ENCODE results near the gene EXOSC9. TPM values are rescaled to one million over a fixed set of nuclear protein-coding genes. Genes with fewer than 3 reads are reported as not detected.

Gene EXOSC9
- total RNA-seq, 2 experiments from 2014 or later, result 65.9 to 68.0 TPM

DNA sequence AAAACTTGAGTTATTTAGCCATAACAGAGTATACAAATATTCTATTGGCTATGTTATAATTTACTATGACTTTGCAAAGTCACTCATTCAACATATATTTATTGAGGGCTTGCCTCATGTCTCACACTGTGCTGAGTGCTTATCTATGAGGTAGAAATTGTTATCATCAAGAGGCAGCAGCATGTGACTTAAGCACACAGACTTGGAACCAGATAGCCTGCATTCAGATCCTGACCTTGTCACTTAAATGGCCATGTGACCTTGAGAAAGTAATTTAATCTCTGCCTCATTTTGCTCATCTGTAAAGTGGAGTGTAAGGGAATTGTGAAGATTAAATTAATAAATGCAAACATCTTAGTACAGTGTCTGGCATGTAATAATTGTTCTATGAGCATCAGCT, 10.1 kb upstream of the EXOSC9 start:
- Mint-ChIP-seq H3K4me1 (ENCODE audit: low read depth) (peaks cover 15% of the 10 kb centered on the region), H3K27me3 (peaks cover 22% of the 10 kb centered on the region), H3K36me3 (no peaks in the 10 kb centered on the region), H3K27ac (no peak overlapping the region), H3K4me3 (no peak overlapping the region), H3K9me3 (no peaks in the 10 kb centered on the region)
- POLR2A ChIA-PET, result interaction anchor here (0.6 kb wide), 1 partner anchor 16 kb away, joined by 3 read pairs; no protein-coding TSS in a partner anchor
- intact Hi-C loops (cut with micrococcal nuclease), result no loop called here
- CTCF ChIA-PET, result interaction anchor here (1.1 kb wide), 1 partner anchor 14 kb away, joined by 3 read pairs; no protein-coding TSS in a partner anchor
- no peak for DNase-seq

DNA sequence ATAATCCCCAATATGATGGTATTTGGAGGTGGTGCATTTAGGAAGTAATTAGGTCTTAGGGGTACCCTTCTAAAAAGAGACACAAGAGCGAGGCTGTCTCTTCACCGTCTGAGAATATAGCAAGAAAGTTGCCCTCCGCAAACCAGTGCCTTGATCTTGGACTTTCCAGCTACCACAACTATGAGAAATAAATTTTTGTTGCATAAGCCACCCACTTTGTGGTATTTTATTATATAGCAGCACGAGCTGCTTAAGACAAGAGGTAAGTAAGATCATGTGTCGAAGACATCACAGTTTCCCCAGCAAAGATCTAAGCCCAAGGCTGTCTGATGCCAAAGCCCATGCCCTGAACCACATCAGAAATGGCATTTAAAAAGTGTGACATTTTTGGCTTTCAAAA, 9.6 kb upstream of the EXOSC9 start:
- CTCF ChIA-PET, result interaction anchor here (1.1 kb wide), 1 partner anchor 15 kb away, joined by 3 read pairs; no protein-coding TSS in a partner anchor
- POLR2A ChIA-PET, result no interaction called here
- intact Hi-C loops (cut with micrococcal nuclease), result no loop called here

GRCh38 chr4:121792966-121793365, 8.2 kb upstream of the EXOSC9 start:
- Mint-ChIP-seq H3K9me3 (no peaks in the 10 kb centered on the region), H3K4me3 (no peak overlapping the region), H3K36me3 (no peaks in the 10 kb centered on the region), H3K4me1 (ENCODE audit: low read depth) (peaks cover 19% of the 10 kb centered on the region), H3K27me3 (peaks cover 16% of the 10 kb centered on the region), H3K27ac (no peak overlapping the region)
- ChIA-PET CTCF (interaction anchor here (0.7 kb wide), 1 partner anchor 679 kb away, joined by 3 read pairs; no protein-coding TSS in a partner anchor), POLR2A (interaction anchor here (0.6 kb wide), 1 partner anchor 10 kb away, joined by 4 read pairs; no protein-coding TSS in a partner anchor)
- DNase-seq, result no peak
- intact Hi-C loops (cut with micrococcal nuclease), result no loop called here

More for the DNA sequence above, 9.6 kb upstream of the EXOSC9 start:
- H3K36me3 Mint-ChIP-seq, result no peaks in the 10 kb centered on the region
- H3K9me3 Mint-ChIP-seq, result no peaks in the 10 kb centered on the region
- H3K4me3 Mint-ChIP-seq, result no peak overlapping the region
- H3K27ac Mint-ChIP-seq, result no peak overlapping the region
- no peak for DNase-seq
- H3K27me3 Mint-ChIP-seq, result peaks cover 22% of the 10 kb centered on the region
- H3K4me1 Mint-ChIP-seq (ENCODE audit: low read depth), result peaks cover 19% of the 10 kb centered on the region

DNA sequence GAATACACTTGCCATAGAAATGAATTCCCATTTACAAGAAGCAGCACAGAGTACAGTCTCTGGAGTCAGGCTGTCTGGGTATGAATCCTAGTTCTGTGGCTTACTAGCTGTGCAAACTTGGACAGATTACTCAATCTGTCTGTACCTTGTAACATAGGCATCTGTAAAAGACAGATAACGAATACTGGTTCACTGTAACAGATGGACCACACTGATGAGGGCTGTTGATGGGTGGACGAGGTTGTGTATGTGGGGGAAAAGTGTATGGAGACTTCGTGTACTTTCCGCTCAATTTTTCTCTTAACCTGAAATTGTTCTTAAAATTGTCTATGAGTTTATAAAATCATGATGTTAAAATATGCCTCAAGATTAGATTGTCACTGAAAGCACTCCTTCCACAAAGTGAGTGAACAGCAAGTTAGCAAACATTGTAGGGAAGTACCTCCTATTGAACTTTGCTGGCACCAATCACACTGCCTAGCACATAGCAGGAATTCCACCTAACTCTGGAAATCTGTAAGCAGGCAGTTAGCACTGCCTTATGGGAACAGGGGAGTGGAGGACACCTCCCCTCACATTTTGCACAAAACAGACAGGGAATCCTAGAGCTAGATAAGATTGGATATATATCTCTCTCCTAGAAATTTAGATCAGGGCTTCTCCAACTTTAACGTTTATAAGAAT, 6.5 kb upstream of the EXOSC9 start:
- ChIA-PET POLR2A (no interaction called here), CTCF (no interaction called here)
- Mint-ChIP-seq H3K27ac (no peak overlapping the region), H3K4me1 (ENCODE audit: low read depth) (peaks cover 22% of the 10 kb centered on the region), H3K36me3 (no peaks in the 10 kb centered on the region), H3K4me3 (no peak overlapping the region), H3K9me3 (no peaks in the 10 kb centered on the region), H3K27me3 (peaks cover 9% of the 10 kb centered on the region)
- no peak for DNase-seq
- intact Hi-C loops (cut with micrococcal nuclease), result no loop called here

GRCh38 chr4:121796283-121796682, 4.8 kb upstream of the EXOSC9 start:
- Mint-ChIP-seq H3K4me3 (no peak overlapping the region), H3K36me3 (peaks cover 3% of the 10 kb centered on the region), H3K9me3 (no peaks in the 10 kb centered on the region), H3K4me1 (ENCODE audit: low read depth) (peaks cover 34% of the 10 kb centered on the region), H3K27me3 (peaks cover 3% of the 10 kb centered on the region), H3K27ac (no peak overlapping the region)
- ChIA-PET CTCF (interaction anchor here (0.7 kb wide), 1 partner anchor 696 kb away, joined by 3 read pairs; no protein-coding TSS in a partner anchor), POLR2A (no interaction called here)
- intact Hi-C loops (cut with micrococcal nuclease), result no loop called here
- DNase-seq, result no peak

GRCh38 chr4:121799208-121799823, 1.8 kb upstream of the EXOSC9 start:
- Mint-ChIP-seq H3K4me1 (ENCODE audit: low read depth) (peaks cover 48% of the 10 kb centered on the region), H3K36me3 (peaks cover 15% of the 10 kb centered on the region), H3K27ac (peak overlapping the region; percentile 94), H3K9me3 (no peaks in the 10 kb centered on the region), H3K27me3 (peaks cover 2% of the 10 kb centered on the region), H3K4me3 (peak overlapping the region; percentile 84)
- intact Hi-C loops (cut with micrococcal nuclease), result no loop called here
- ChIA-PET CTCF (no interaction called here), POLR2A (no interaction called here)
- no peak for DNase-seq

DNA sequence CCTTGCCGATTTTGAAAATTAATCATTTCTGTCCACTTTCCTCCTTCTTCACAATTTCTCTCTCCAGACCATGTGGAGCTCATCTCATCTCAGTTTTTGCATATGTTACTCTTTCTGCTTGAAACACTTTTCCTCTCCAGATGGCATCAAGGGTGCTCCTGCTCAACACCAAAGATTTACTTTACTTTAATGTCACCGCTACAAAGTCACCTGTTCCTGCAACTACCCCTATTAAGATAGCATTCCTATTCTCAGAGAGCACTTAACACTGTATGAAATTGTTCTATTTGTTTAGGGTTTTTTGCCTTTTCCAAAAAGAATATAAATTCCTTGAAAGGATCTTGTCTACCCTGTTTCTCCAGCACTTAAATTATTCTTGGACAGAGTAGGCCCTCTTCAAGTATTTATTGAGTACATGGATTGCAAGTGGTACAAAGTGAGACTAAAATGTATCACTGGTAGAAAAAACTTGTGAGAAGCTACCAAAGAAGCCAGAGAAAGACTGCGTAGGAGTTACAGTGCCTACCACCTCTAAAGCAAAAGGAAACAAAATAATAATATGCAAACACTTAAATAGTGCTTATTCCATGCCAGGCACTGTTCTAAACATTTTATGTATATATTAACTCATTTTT, 1.1 kb upstream of the EXOSC9 start:
- H3K27me3 Mint-ChIP-seq, result no peaks in the 10 kb centered on the region
- H3K4me1 Mint-ChIP-seq (ENCODE audit: low read depth), result peaks cover 48% of the 10 kb centered on the region
- intact Hi-C loops (cut with micrococcal nuclease), result loop anchor here (10.0 kb wide), 1 partner anchor 1595 kb away; the partner anchor contains the start of gene SPRY1
- peak overlapping the region; percentile 94 for H3K27ac Mint-ChIP-seq
- POLR2A ChIA-PET, result interaction anchor here (1.1 kb wide), 1 partner anchor 104 kb away, joined by 4 read pairs; no protein-coding TSS in a partner anchor
- H3K9me3 Mint-ChIP-seq, result no peaks in the 10 kb centered on the region
- CTCF ChIA-PET, result no interaction called here
- peak overlapping the region; percentile 84 for H3K4me3 Mint-ChIP-seq
- peaks cover 20% of the 10 kb centered on the region for H3K36me3 Mint-ChIP-seq
- DNase-seq, result no peak

DNA sequence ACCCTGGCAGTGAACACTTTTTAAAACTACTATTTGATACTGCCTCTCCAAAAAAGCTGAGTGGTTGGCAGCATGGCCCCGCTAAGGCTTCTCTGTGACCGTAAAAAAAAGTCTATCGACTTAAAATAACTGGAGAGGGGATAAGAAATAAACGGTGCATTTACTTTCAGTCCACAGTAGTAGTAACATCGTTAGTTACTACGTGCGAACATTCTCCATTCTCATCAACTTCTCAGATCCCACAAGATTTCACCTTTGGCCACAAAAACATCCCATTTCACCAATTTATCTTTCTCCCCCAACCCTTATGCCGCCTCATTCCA, 524 bp upstream of the EXOSC9 start:
- Mint-ChIP-seq H3K4me1 (ENCODE audit: low read depth) (peaks cover 48% of the 10 kb centered on the region), H3K36me3 (peaks cover 26% of the 10 kb centered on the region), H3K4me3 (peak overlapping the region; percentile 84), H3K27ac (peak overlapping the region; percentile 94), H3K27me3 (no peaks in the 10 kb centered on the region), H3K9me3 (no peaks in the 10 kb centered on the region)
- DNase-seq, result no peak
- intact Hi-C loops (cut with micrococcal nuclease), result loop anchor here (10.0 kb wide), 1 partner anchor 1594 kb away; the partner anchor contains the start of gene SPRY1
- ChIA-PET CTCF (no interaction called here), POLR2A (interaction anchor here (1.1 to 1.3 kb wide), 3 partner anchors 23 to 104 kb away, joined by 4 to 6 read pairs (median 5); partner anchors contain the start of genes BBS7 and CCNA2)

DNA sequence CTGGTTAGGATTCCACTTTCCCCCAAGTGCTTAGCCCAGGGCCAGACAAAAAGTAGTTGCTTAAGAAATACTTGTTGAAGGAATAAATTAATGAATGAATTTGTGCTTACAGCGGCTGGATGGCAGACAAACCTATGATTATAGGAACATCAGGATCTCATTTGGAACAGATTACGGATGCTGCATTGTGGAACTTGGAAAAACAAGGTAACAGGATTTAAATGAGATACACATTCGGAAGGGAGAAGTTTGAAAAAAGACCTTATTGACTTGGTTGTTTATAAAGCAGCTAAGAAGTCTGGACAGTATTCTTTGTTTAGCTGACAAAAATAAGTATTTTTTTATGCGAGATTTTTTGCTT, 572 bp downstream of the EXOSC9 start:
- peaks cover 30% of the 10 kb centered on the region for H3K36me3 Mint-ChIP-seq
- intact Hi-C loops (cut with micrococcal nuclease), result loop anchor here (1.0 to 10.0 kb wide), 5 partner anchors 23 to 1593 kb away; partner anchors contain the start of genes BBS7, BLTP1 and SPRY1
- CTCF ChIA-PET, result interaction anchor here (0.6 kb wide), 2 partner anchors 97 to 106 kb away, joined by 3 read pairs; no protein-coding TSS in a partner anchor
- H3K4me3 Mint-ChIP-seq, result peak overlapping the region; percentile 84
- peak overlapping the region; percentile 94 for H3K27ac Mint-ChIP-seq
- H3K4me1 Mint-ChIP-seq (ENCODE audit: low read depth), result peaks cover 43% of the 10 kb centered on the region
- no peaks in the 10 kb centered on the region for H3K27me3 Mint-ChIP-seq
- DNase-seq, result no peak
- H3K9me3 Mint-ChIP-seq, result no peaks in the 10 kb centered on the region
- POLR2A ChIA-PET, result interaction anchor here (0.9 to 1.3 kb wide), 4 partner anchors 14 to 105 kb away, joined by 3 to 6 read pairs (median 4); partner anchors contain the start of genes ANXA5, BBS7 and CCNA2

GRCh38 chr4:121806411-121806810, 5.3 kb downstream of the EXOSC9 start:
- H3K27me3 Mint-ChIP-seq, result no peaks in the 10 kb centered on the region
- CTCF ChIA-PET, result no interaction called here
- intact Hi-C loops (cut with micrococcal nuclease), result loop anchor here (10.0 kb wide), 1 partner anchor 1588 kb away; the partner anchor contains the start of gene SPRY1
- no peak overlapping the region for H3K4me3 Mint-ChIP-seq
- H3K36me3 Mint-ChIP-seq, result peaks cover 45% of the 10 kb centered on the region
- no peak for DNase-seq
- POLR2A ChIA-PET, result no interaction called here
- H3K9me3 Mint-ChIP-seq, result no peaks in the 10 kb centered on the region
- no peak overlapping the region for H3K27ac Mint-ChIP-seq
- peaks cover 24% of the 10 kb centered on the region for H3K4me1 Mint-ChIP-seq (ENCODE audit: low read depth)

- ChIA-PET CTCF (no interaction called here), POLR2A (no interaction called here)
- DNase-seq, result no peak
- intact Hi-C loops (cut with micrococcal nuclease), result no loop called here
- Mint-ChIP-seq H3K4me3 (no peak overlapping the region), H3K36me3 (peaks cover 39% of the 10 kb centered on the region), H3K27ac (no peak overlapping the region), H3K4me1 (ENCODE audit: low read depth) (peaks cover 3% of the 10 kb centered on the region), H3K27me3 (no peaks in the 10 kb centered on the region), H3K9me3 (no peaks in the 10 kb centered on the region)
These were observed 10.0 kb downstream of the EXOSC9 start for GRCh38 chr4:121811122-121811521.

- intact Hi-C loops (cut with micrococcal nuclease), result no loop called here
- H3K36me3 Mint-ChIP-seq, result peaks cover 55% of the 10 kb centered on the region
- peaks cover 5% of the 10 kb centered on the region for H3K4me1 Mint-ChIP-seq (ENCODE audit: low read depth)
- DNase-seq, result no peak
- H3K4me3 Mint-ChIP-seq, result no peak overlapping the region
- ChIA-PET POLR2A (interaction anchor here (1.0 kb wide), 1 partner anchor 11 kb away, joined by 3 read pairs; no protein-coding TSS in a partner anchor), CTCF (no interaction called here)
- H3K27me3 Mint-ChIP-seq, result no peaks in the 10 kb centered on the region
- no peaks in the 10 kb centered on the region for H3K9me3 Mint-ChIP-seq
- no peak overlapping the region for H3K27ac Mint-ChIP-seq
These were observed 13.6 kb downstream of the EXOSC9 start for GRCh38 chr4:121814756-121815155.

Measured in activated CD4-positive, alpha-beta memory T cell treated with anti-CD3 and anti-CD28 coated beads for 36 hours (primary cell).